PC-9 (cell line): ENCODE measurements around the gene ATP1A1. TPM values are rescaled to one million over a fixed set of nuclear protein-coding genes. Genes with fewer than 3 reads are reported as not detected.

Experiments
- BruUV-seq: library from RNA; stranded (reverse); fragments of 400-500 nt; replicated peaks from 2 replicates; lab custom pipeline; 2021; lab: Mats Ljungman, UMichigan
- CTCF ChIA-PET: fragments of 300-600 bp; sonication (Branson Sonifier 250); formaldehyde crosslinking; loops from one replicate; lab custom pipeline; 2022; ENCODE audit warnings: antibody characterized with exemption; lab: Charles Lee
- POLR2A ChIA-PET: fragments of 300-600 bp; sonication (Branson Sonifier 250); formaldehyde crosslinking; loops from one replicate; lab custom pipeline; 2022; ENCODE audit warnings: antibody characterized with exemption; ENCODE audit not compliant: unreplicated experiment; lab: Charles Lee
- DNase-seq, 2 experiments: peaks; one replicate each; pipeline versions ENCODE4 v3.0.0 to v3.0.0-alpha.2; 2015 to 2022; ENCODE audit warnings: mixed read lengths in 1 of 2
- H2AFZ ChIP-seq: fragments of 200-600 bp; sonication (generic); 2 replicates; pipeline ENCODE4 v1.8.1; 2017; ENCODE audit warnings: antibody characterized with exemption
- H3F3A ChIP-seq: fragments of 200-600 bp; sonication (generic); 2 replicates; pipeline ENCODE4 v1.8.1; 2017; ENCODE audit warnings: antibody characterized with exemption, mild to moderate bottlenecking, low read depth; ENCODE audit not compliant: insufficient read depth
- H3K27ac ChIP-seq: fragments of 200-600 bp; sonication (generic); 2 replicates; pipeline ENCODE4 v1.6.1; 2016; ENCODE audit warnings: mixed run types
- H3K27me3 ChIP-seq: fragments of 200-600 bp; sonication (generic); 2 replicates; pipeline ENCODE4 v1.6.1; 2016; ENCODE audit warnings: low read depth, mixed run types; ENCODE audit not compliant: insufficient read depth
- H3K36me3 ChIP-seq: fragments of 200-600 bp; sonication (generic); 2 replicates; pipeline ENCODE4 v1.6.1; 2016; ENCODE audit warnings: low read depth, mixed run types
- H3K4me1 ChIP-seq: fragments of 200-600 bp; sonication (generic); replicated peaks from 2 replicates; pipeline ENCODE4 v1.6.1; 2016; ENCODE audit warnings: mixed run types; ENCODE audit not compliant: insufficient read depth
- H3K4me2 ChIP-seq: fragments of 200-600 bp; sonication (generic); 2 replicates; pipeline ENCODE4 v1.6.1; 2017; ENCODE audit warnings: mixed run types
- H3K4me3 ChIP-seq: fragments of 200-600 bp; sonication (generic); 2 replicates; pipeline ENCODE4 v1.6.1; 2016; ENCODE audit warnings: mixed run types
- H3K79me2 ChIP-seq: fragments of 200-600 bp; sonication (generic); 2 replicates; pipeline ENCODE4 v1.6.1; 2017; ENCODE audit warnings: low read depth, mixed run types
- H3K9me2 ChIP-seq: fragments of 200-600 bp; sonication (generic); 2 replicates; pipeline ENCODE4 v1.8.1; 2017; ENCODE audit warnings: mild to moderate bottlenecking; ENCODE audit not compliant: insufficient read depth
- H3K9me3 ChIP-seq: fragments of 200-600 bp; sonication (generic); 2 replicates; pipeline ENCODE4 v1.8.1; 2016; ENCODE audit warnings: low read depth; ENCODE audit not compliant: insufficient read depth
- H4K20me1 ChIP-seq: fragments of 200-600 bp; sonication (generic); 2 replicates; pipeline ENCODE4 v1.8.1; 2017; ENCODE audit not compliant: insufficient read depth
- EZH2 ChIP-seq: fragments of 200-600 bp; sonication (generic); IDR thresholded peaks from 2 replicates; pipeline ENCODE4 v1.8.0; 2017; ENCODE audit warnings: antibody characterized with exemption, low read depth
- intact Hi-C: fragments of 100-400 bp; cut with micrococcal nuclease; formaldehyde crosslinking; loops from one replicate; pipeline ENCODE4 v1.10.0; 2022; ENCODE audit not compliant: unreplicated experiment
- total RNA-seq: library from RNA; stranded (reverse); gene quantifications from 2 replicates; pipeline ENCODE4 v1.2.3, GENCODE V29; 2021
- TF ChIP-seq, protein P1 (sequence below): fragments of 200-600 bp; sonication (generic); conservative IDR thresholded peaks from 2 replicates; pipeline ENCODE4 v1.6.1; 2017; ENCODE audit warnings: mixed run types, antibody characterized with exemption, mild to moderate bottlenecking, moderate library complexity

ATP1A1 gene
- total RNA-seq, 1 experiment from 2014 or later, result 399 TPM

DNA sequence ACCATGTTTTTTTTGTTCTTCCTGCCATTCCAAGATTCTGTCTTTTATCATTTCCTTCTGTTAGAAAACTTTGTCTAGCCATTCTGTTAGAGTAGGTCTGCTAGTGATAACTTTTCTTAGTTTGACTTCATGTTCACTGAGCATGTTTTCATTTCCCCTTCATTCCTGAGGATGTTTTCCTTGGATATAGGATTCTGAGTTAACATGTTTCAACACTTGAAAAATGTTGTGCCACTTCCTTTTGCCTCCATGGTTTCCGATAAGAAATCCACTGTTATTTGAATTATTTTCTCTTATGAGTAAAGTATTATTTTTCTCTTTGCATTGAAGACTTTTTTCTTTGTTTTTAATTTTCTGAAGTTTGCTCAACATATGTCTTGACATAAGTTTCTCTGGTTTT, 66.7 kb downstream of the ATP1A1 start:
- Histone ChIP-seq H2AFZ (no peak overlapping the region), H3K4me1 (no peaks in the 10 kb centered on the region), H3K79me2 (no peaks in the 10 kb centered on the region), H3K36me3 (no peaks in the 10 kb centered on the region), H3F3A (peaks cover 15% of the 10 kb centered on the region; the same call in 1 of the 2 replicates), H3K9me2 (no peaks in the 10 kb centered on the region), H4K20me1 (no peaks in the 10 kb centered on the region), H3K9me3 (0 out of 2 replicates have a peak, but pooled peaks cover 4% of the 10 kb centered on the region), H3K27me3 (no peaks in the 10 kb centered on the region), H3K4me3 (no peak overlapping the region), H3K27ac (no peak overlapping the region), H3K4me2 (no peak overlapping the region)
- TF ChIP-seq, protein P1, sequence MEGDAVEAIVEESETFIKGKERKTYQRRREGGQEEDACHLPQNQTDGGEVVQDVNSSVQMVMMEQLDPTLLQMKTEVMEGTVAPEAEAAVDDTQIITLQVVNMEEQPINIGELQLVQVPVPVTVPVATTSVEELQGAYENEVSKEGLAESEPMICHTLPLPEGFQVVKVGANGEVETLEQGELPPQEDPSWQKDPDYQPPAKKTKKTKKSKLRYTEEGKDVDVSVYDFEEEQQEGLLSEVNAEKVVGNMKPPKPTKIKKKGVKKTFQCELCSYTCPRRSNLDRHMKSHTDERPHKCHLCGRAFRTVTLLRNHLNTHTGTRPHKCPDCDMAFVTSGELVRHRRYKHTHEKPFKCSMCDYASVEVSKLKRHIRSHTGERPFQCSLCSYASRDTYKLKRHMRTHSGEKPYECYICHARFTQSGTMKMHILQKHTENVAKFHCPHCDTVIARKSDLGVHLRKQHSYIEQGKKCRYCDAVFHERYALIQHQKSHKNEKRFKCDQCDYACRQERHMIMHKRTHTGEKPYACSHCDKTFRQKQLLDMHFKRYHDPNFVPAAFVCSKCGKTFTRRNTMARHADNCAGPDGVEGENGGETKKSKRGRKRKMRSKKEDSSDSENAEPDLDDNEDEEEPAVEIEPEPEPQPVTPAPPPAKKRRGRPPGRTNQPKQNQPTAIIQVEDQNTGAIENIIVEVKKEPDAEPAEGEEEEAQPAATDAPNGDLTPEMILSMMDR, result no peak
- TF ChIP-seq EZH2, result no peak
- DNase-seq, result no peak
- POLR2A ChIA-PET, result no interaction called here
- intact Hi-C loops, result no loop called here
- no TSS peak for BruUV-seq
- CTCF ChIA-PET, result no interaction called here

DNA sequence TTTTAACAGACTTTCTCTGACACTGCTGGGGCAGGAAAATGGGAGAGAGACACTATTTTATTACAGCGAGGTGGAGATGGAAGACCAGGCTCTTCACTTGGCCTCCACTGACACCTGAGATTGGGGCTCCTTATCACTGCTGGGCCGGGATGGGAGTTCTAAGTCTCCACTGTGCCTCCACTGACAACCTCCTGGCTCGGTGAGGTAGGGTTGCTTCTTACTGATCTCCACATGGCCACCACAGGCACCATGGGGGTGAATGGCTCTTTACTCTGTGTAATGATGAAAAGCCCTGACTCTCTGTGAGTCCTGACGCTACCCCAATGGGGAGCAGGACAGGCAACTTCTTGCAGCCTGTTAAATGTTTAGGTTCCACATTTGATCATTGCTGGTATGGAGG, 67.7 kb downstream of the ATP1A1 start:
- Histone ChIP-seq H3K4me1 (no peaks in the 10 kb centered on the region), H4K20me1 (no peaks in the 10 kb centered on the region), H3F3A (peaks cover 8% of the 10 kb centered on the region; the same call in 1 of the 2 replicates), H3K27ac (no peak overlapping the region), H3K4me2 (no peak overlapping the region), H3K79me2 (no peaks in the 10 kb centered on the region), H3K4me3 (no peak overlapping the region), H3K27me3 (no peaks in the 10 kb centered on the region), H2AFZ (no peak overlapping the region), H3K9me3 (no peaks in the 10 kb centered on the region), H3K9me2 (no peaks in the 10 kb centered on the region), H3K36me3 (no peaks in the 10 kb centered on the region)
- no peak for DNase-seq
- intact Hi-C loops, result no loop called here
- BruUV-seq, result no TSS peak
- CTCF ChIA-PET, result no interaction called here
- TF ChIP-seq, protein P1, result no peak
- no peak for TF ChIP-seq EZH2
- POLR2A ChIA-PET, result no interaction called here

DNA sequence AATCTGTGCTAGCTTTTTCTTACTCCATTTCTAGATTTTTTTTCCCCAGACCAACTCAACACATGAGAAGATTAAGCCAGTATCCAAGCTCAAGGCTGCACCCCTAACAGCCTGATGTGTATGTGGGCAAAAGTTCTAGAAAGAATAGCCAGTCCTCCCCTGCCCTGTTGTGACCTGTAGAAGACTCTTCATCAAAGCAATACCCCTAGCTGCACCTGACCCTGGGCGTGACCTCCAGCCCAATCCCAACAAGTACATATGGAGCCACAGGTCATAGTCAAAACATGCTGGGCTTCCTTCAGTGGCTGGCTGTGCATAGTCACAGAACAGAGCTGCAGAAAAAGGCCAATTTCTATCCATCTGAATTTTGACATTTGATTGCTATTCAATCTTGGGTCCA, 72.5 kb downstream of the ATP1A1 start:
- Histone ChIP-seq H3K4me2 (no peak overlapping the region), H3K4me3 (no peak overlapping the region), H3F3A (peaks cover 11% of the 10 kb centered on the region), H3K27ac (no peak overlapping the region), H3K27me3 (no peaks in the 10 kb centered on the region), H2AFZ (no peak overlapping the region), H4K20me1 (no peaks in the 10 kb centered on the region), H3K36me3 (no peaks in the 10 kb centered on the region), H3K79me2 (no peaks in the 10 kb centered on the region), H3K9me2 (no peaks in the 10 kb centered on the region), H3K9me3 (no peaks in the 10 kb centered on the region), H3K4me1 (peaks cover 31% of the 10 kb centered on the region)
- TF ChIP-seq EZH2, result no peak
- TF ChIP-seq, protein P1, result no peak
- no TSS peak for BruUV-seq
- intact Hi-C loops, result no loop called here
- CTCF ChIA-PET, result no interaction called here
- no peak for DNase-seq
- POLR2A ChIA-PET, result no interaction called here
